Hematopoietic multipotent progenitor cell treated with erythropoietin and hydrocortisone succinate and interleukin-3 and kit ligand, for 6 days (in vitro differentiated cells): ENCODE data around the gene ATXN7L2.

Experiments used
- DNase-seq: peaks from one replicate; pipeline ENCODE4 v3.0.0-alpha.2; 2015

ATXN7L2 gene

GRCh38 chr1:109499661-109500536 is 16.2 kb downstream of the ATXN7L2 start:
- DNase-seq = peak; percentile 79

- DNase-seq = no peak
Observed at GRCh38 chr1:109500941-109501381, 17.3 kb downstream of the ATXN7L2 start.

- peak; percentile 55 for DNase-seq
Observed at GRCh38 chr1:109501644-109502363, 18.1 kb downstream of the ATXN7L2 start.

- peak; percentile 51 for DNase-seq
Observed at GRCh38 chr1:109502364-109502851, 18.7 kb downstream of the ATXN7L2 start.

GRCh38 chr1:109503935-109504334 is 20.2 kb downstream of the ATXN7L2 start:
- DNase-seq = no peak

- no peak for DNase-seq
Observed at GRCh38 chr1:109504974-109505373, 21.3 kb downstream of the ATXN7L2 start.

GRCh38 chr1:109508001-109508872 is 24.5 kb downstream of the ATXN7L2 start:
- DNase-seq = no peak

- no peak for DNase-seq
Observed at GRCh38 chr1:109508873-109509175, 25.1 kb downstream of the ATXN7L2 start.

GRCh38 chr1:109509176-109510134 is 25.8 kb downstream of the ATXN7L2 start, which contains the start of gene AMIGO1:
TSS of gene AMIGO1 (minus strand) at chr1:109509727. CDS start at chr1:109508912, 815 bp downstream.
- DNase-seq = peak; percentile 60

GRCh38 chr1:109513110-109513710 is 29.5 kb downstream of the ATXN7L2 start:
- DNase-seq = no peak

GRCh38 chr1:109514846-109515245 is 31.1 kb downstream of the ATXN7L2 start:
- DNase-seq = no peak

- DNase-seq = no peak
Observed at GRCh38 chr1:109516872-109517271, 33.2 kb downstream of the ATXN7L2 start.

GRCh38 chr1:109517337-109517736 is 33.6 kb downstream of the ATXN7L2 start:
- no peak for DNase-seq

- no peak for DNase-seq
Observed at GRCh38 chr1:109521002-109521951, 37.6 kb downstream of the ATXN7L2 start.

- no peak for DNase-seq
Observed at GRCh38 chr1:109522026-109522425, 38.3 kb downstream of the ATXN7L2 start.

- DNase-seq = no peak
Observed at GRCh38 chr1:109523706-109524105, 40.0 kb downstream of the ATXN7L2 start.

GRCh38 chr1:109527098-109527811 is 43.5 kb downstream of the ATXN7L2 start:
- no peak for DNase-seq

GRCh38 chr1:109527846-109528695 is 44.4 kb downstream of the ATXN7L2 start:
- no peak for DNase-seq
